CD14-positive monocyte (primary cell): ENCODE results near the gene MTMR1. TPM values are rescaled to one million over a fixed set of nuclear protein-coding genes. Genes with fewer than 3 reads are reported as not detected.

ENCODE experiments used
- DNase-seq, 3 donors: peaks; one replicate each; pipeline ENCODE4 v3.0.0-alpha.2; 2011 to 2022
- H2AFZ ChIP-seq: 2 replicates; pipeline ENCODE4 v1.6.0; 2012; ENCODE audit warnings: mild to moderate bottlenecking, low read depth, low read length, inconsistent platforms; ENCODE audit not compliant: insufficient read depth, poor library complexity, severe bottlenecking
- H3K27ac ChIP-seq, 2 donors: 1 replicate in 1 of 2; 2 replicates in 1 of 2; pipeline ENCODE4 v1.5.1; 2012 to 2013; ENCODE audit warnings: low read length in 2 of 2, control low read depth in 1 of 2, inconsistent platforms in 1 of 2, low read depth in 1 of 2, mild to moderate bottlenecking in 1 of 2
- H3K27me3 ChIP-seq, 2 donors: one replicate each; pipeline versions ENCODE4 v1.6.0 to v1.6.1; 2011 to 2013; ENCODE audit warnings: low read length in 2 of 2; ENCODE audit not compliant: control insufficient read depth in 2 of 2, insufficient read depth in 2 of 2
- H3K36me3 ChIP-seq, 2 donors: replicated peaks in 1 of 2; 1 replicate in 1 of 2; 2 replicates in 1 of 2; pipeline versions ENCODE4 v1.5.1 to v1.6.1; 2012 to 2013; ENCODE audit warnings: low read length in 2 of 2, control low read depth in 1 of 2, inconsistent platforms in 1 of 2, mild to moderate bottlenecking in 1 of 2; ENCODE audit not compliant: insufficient read depth in 2 of 2, control insufficient read depth in 1 of 2
- H3K4me1 ChIP-seq, 2 donors: 1 replicate in 1 of 2; 2 replicates in 1 of 2; pipeline versions ENCODE4 v1.5.1 to v1.6.1; 2012 to 2013; ENCODE audit warnings: low read length in 2 of 2, control low read depth in 1 of 2, inconsistent platforms in 1 of 2, mild to moderate bottlenecking in 1 of 2, moderate library complexity in 1 of 2; ENCODE audit not compliant: insufficient read depth in 2 of 2, control insufficient read depth in 1 of 2
- H3K4me2 ChIP-seq: replicated peaks from 2 replicates; pipeline ENCODE3; 2012; ENCODE audit warnings: low read length, moderate library complexity, mild to moderate bottlenecking; ENCODE audit not compliant: poor library complexity, severe bottlenecking; ENCODE audit errors: extremely low read depth
- H3K4me3 ChIP-seq, 3 experiments: fragments of 200-600 bp in 1 of 3; sonication (generic) in 1 of 3; replicated peaks in 1 of 3; 1 replicate in 2 of 3; 2 replicates in 1 of 3; pipeline ENCODE4 v1.5.1; 2011 to 2013; ENCODE audit warnings: low read length in 3 of 3, mild to moderate bottlenecking in 3 of 3, control low read depth in 2 of 3, low read depth in 2 of 3, inconsistent platforms in 1 of 3, moderate library complexity in 1 of 3
- H3K79me2 ChIP-seq: 2 replicates; pipeline ENCODE4 v1.6.0; 2012; ENCODE audit warnings: mild to moderate bottlenecking, control low read depth, inconsistent platforms, low read length, moderate library complexity; ENCODE audit not compliant: insufficient read depth
- H3K9ac ChIP-seq: 2 replicates; pipeline ENCODE4 v1.6.0; 2017; ENCODE audit warnings: low read length, mild to moderate bottlenecking; ENCODE audit not compliant: insufficient read depth, poor library complexity, severe bottlenecking
- H3K9me3 ChIP-seq, 2 donors: replicated peaks in 1 of 2; 1 replicate in 1 of 2; 2 replicates in 1 of 2; pipeline versions ENCODE4 v1.5.1 to v1.6.1; 2012 to 2013; ENCODE audit warnings: low read length in 2 of 2, control low read depth in 1 of 2; ENCODE audit not compliant: control insufficient read depth in 1 of 2, insufficient read depth in 1 of 2
- H4K20me1 ChIP-seq: 2 replicates; pipeline ENCODE4 v1.6.0; 2012; ENCODE audit warnings: mild to moderate bottlenecking, low read length, control low read depth, moderate library complexity; ENCODE audit not compliant: insufficient read depth
- H3K27ac Mint-ChIP-seq, 7 donors: one replicate each; pipeline ENCODE4 v1.8.0; 2020; ENCODE audit warnings: mild to moderate bottlenecking in 7 of 7, mixed read lengths in 7 of 7, moderate library complexity in 6 of 7, inconsistent platforms in 2 of 7
- H3K27me3 Mint-ChIP-seq, 3 donors: one replicate each; pipeline ENCODE4 v1.8.0; 2021 to 2022; ENCODE audit warnings: low read depth in 3 of 3, mild to moderate bottlenecking in 3 of 3, mixed read lengths in 3 of 3, moderate library complexity in 3 of 3, inconsistent platforms in 1 of 3
- H3K36me3 Mint-ChIP-seq, 2 donors: one replicate each; pipeline ENCODE4 v1.8.0; 2020; ENCODE audit warnings: mixed read lengths in 2 of 2, inconsistent platforms in 1 of 2, mild to moderate bottlenecking in 1 of 2
- H3K4me1 Mint-ChIP-seq: one replicate; pipeline ENCODE4 v1.8.0; 2020; ENCODE audit warnings: mild to moderate bottlenecking, mixed read lengths
- H3K4me3 Mint-ChIP-seq, 2 donors: one replicate each; pipeline ENCODE4 v1.8.0; 2020; ENCODE audit warnings: mild to moderate bottlenecking in 2 of 2, mixed read lengths in 2 of 2, moderate library complexity in 1 of 2
- H3K9me3 Mint-ChIP-seq, 7 donors: one replicate each; pipeline ENCODE4 v1.8.0; 2020 to 2022; ENCODE audit warnings: mixed read lengths in 7 of 7, mild to moderate bottlenecking in 6 of 7, moderate library complexity in 6 of 7, inconsistent platforms in 2 of 7
- WGBS: methylation state at CpG from one replicate; pipeline ENCODE4 v1.1.5; 2013; ENCODE audit warnings: missing lambda C conversion rate; ENCODE audit not compliant: insufficient coverage; 5-methylcytosine and 5-hydroxymethylcytosine counted together
- intact Hi-C, 2 donors: fragments of 100-400 bp; cut with micrococcal nuclease; formaldehyde crosslinking; loops; one replicate each; pipeline versions ENCODE4 v1.15.0 to v1.15.1; 2023
- polyA plus RNA-seq, 3 donors: library from polyadenylated mRNA; depleted of rRNA in 1 of 3; unstranded in 2 of 3; stranded (reverse) in 1 of 3; fragments of 300-500 nt in 2 of 3; fragments of >200 nt in 1 of 3; fragmentation: Illumina TruSeq in 2 of 3; gene quantifications; 1 replicate in 2 of 3; 2 replicates in 1 of 3; pipeline ENCODE4 v1.2.3, GENCODE V29; 2012 to 2021
- TF ChIP-seq, protein P1 (sequence below): fragments of 200-600 bp; IDR thresholded peaks from one replicate; pipeline ENCODE4 v1.8.0; 2022; ENCODE audit warnings: antibody characterized with exemption, mild to moderate bottlenecking

MTMR1 gene
- polyA plus RNA-seq, 3 donors: 5.8 to 16.6 (median 6.1) TPM

DNA sequence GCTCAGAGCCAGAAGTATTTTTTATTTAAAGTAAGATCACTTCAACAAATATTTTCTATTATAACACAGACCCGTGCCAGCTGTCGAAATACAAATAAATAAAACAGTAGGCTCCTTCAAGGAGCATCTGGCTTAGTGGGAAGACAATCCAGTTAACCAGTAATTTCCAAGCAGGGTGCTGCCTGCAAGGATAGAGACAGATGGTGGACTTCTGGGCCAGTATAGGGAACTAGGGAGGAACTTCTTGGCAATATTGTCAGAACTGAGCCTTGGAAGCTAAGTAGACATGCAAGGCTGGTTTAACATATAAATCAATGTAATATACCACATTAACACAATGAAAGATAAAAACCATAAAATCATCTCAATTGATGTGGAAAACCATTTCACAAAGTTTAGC lies 17.0 kb upstream of the MTMR1 start:
- Histone ChIP-seq H4K20me1 (no peaks in the 10 kb centered on the region), H3K79me2 (no peaks in the 10 kb centered on the region), H3K4me1 (no peaks in the 10 kb centered on the region), H3K9me3 (peaks cover 0 to 7% of the 10 kb centered on the region in 2 donors), H3K4me2 (no peak overlapping the region), H2AFZ (no peak overlapping the region), H3K27ac (no peak overlapping the region), H3K9ac (no peak overlapping the region), H3K36me3 (peaks cover 5 to 25% of the 10 kb centered on the region in 2 donors), H3K27me3 (no peaks in the 10 kb centered on the region), H3K4me3 (no peak overlapping the region)
- peaks cover 2 to 11% (median 6%) of the 10 kb centered on the region in 7 donors for H3K9me3 Mint-ChIP-seq
- TF ChIP-seq, protein P1, sequence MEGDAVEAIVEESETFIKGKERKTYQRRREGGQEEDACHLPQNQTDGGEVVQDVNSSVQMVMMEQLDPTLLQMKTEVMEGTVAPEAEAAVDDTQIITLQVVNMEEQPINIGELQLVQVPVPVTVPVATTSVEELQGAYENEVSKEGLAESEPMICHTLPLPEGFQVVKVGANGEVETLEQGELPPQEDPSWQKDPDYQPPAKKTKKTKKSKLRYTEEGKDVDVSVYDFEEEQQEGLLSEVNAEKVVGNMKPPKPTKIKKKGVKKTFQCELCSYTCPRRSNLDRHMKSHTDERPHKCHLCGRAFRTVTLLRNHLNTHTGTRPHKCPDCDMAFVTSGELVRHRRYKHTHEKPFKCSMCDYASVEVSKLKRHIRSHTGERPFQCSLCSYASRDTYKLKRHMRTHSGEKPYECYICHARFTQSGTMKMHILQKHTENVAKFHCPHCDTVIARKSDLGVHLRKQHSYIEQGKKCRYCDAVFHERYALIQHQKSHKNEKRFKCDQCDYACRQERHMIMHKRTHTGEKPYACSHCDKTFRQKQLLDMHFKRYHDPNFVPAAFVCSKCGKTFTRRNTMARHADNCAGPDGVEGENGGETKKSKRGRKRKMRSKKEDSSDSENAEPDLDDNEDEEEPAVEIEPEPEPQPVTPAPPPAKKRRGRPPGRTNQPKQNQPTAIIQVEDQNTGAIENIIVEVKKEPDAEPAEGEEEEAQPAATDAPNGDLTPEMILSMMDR: no peak
- no CpG with 5 or more reads among the region's 2 CpGs for WGBS
- H3K4me1 Mint-ChIP-seq: no peaks in the 10 kb centered on the region
- DNase-seq: no peak
- H3K4me3 Mint-ChIP-seq: no peak overlapping the region
- peaks cover 7 to 16% of the 10 kb centered on the region in 2 donors for H3K36me3 Mint-ChIP-seq
- no peak overlapping the region for H3K27ac Mint-ChIP-seq
- peaks cover 1 to 9% (median 4%) of the 10 kb centered on the region in 3 donors for H3K27me3 Mint-ChIP-seq
- intact Hi-C loops: no loop called here

DNA sequence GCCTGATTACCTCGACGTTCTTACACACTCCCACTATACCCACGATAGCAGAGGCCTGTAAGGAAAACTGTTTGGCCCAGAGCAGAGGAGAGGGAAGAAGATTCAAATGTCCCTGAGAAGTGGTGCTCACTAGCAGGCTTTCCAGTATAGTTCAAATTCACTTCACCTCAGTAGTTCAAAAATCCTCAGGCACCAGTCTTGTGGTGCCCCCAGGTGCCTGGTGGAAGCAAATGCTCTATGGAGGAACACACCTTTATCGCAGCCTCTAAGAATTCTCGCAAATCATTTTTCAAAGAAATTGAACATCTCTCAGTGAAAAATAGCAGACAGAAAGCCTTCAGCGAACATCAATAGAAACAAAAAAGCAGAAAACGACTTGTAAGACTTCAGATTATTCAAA lies 12.2 kb upstream of the MTMR1 start:
- TF ChIP-seq, protein P1: no peak

More for the DNA sequence above, 12.2 kb upstream of the MTMR1 start:
- Histone ChIP-seq H3K27me3 (no peaks in the 10 kb centered on the region), H3K79me2 (no peaks in the 10 kb centered on the region), H3K4me2 (no peak overlapping the region), H3K36me3 (no peaks in the 10 kb centered on the region), H3K9me3 (peaks cover 0 to 7% of the 10 kb centered on the region in 2 donors), H3K27ac (no peak overlapping the region), H3K4me1 (no peaks in the 10 kb centered on the region), H3K9ac (no peak overlapping the region), H3K4me3 (no peak overlapping the region), H2AFZ (no peak overlapping the region), H4K20me1 (no peaks in the 10 kb centered on the region)
- Mint-ChIP-seq H3K27me3 (peaks cover 1 to 9% (median 4%) of the 10 kb centered on the region in 3 donors), H3K4me1 (peaks cover 2% of the 10 kb centered on the region), H3K27ac (no peak overlapping the region), H3K4me3 (no peak overlapping the region), H3K36me3 (no peaks in the 10 kb centered on the region), H3K9me3 (peaks cover 2 to 11% (median 6%) of the 10 kb centered on the region in 7 donors)
- intact Hi-C loops: no loop called here
- DNase-seq: no peak
- no CpG with 5 or more reads among the region's 7 CpGs for WGBS
